DLD1 (cell line): Measurements from ENCODE around the gene FAM200A.
"Not testable (repeated sequence)": the region's sequence is repeated elsewhere in the genome, so short reads cannot be mapped to it uniquely, and the experiment has no call there.

Source experiments
- in situ Hi-C: cut with HindIII; loops from 2 replicates; pipeline ENCODE4 v1.10.0; 2017; ENCODE audit warnings: low sequenced_read_pairs

Gene FAM200A

DNA sequence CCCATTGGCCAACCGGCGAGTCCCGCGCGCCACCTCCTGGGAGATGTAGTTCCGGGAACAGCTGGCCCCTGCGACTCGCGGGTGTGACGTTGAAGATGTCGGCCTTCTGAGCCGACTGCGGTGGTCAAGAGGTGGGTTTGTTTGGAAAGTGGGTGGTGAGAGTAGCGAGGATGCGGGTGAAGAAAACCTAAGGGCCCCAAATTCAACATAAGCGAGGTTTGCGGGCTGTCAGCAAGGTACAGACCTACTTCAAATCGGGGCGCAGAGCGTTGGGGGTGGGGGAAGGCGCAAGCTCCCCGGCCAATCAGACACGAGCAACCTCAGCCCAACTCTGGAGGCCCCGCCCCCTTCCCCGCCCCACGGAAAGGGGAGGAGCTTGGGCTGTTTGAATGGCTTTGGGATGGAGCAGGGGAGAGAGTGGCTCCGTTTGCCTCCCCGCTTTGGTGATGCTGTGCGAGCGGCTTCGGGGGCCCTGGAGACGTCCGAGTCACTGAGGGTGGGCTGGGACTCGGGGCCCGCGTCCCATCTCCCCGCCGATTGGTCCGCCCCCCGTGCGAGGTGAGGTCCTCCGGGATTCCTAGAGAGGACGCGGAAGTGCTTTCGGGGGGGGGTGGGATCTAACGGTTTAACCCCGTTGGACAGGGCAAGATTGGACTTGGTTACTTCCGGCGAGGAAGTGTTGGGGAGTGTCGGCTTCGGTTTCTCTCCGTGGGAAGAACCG, 47.2 kb downstream of the FAM200A start, which contains the start of gene ZKSCAN5:
TSS of gene ZKSCAN5 (plus strand) at position 60 of the 721 bp plus-strand sequence. CDS start 1,383 bp downstream, outside the sequence.
- in situ Hi-C loops = no loop called here

- in situ Hi-C loops = no loop called here
Measured at GRCh38 chr7:99504281-99504602, 47.7 kb downstream of the FAM200A start.

DNA sequence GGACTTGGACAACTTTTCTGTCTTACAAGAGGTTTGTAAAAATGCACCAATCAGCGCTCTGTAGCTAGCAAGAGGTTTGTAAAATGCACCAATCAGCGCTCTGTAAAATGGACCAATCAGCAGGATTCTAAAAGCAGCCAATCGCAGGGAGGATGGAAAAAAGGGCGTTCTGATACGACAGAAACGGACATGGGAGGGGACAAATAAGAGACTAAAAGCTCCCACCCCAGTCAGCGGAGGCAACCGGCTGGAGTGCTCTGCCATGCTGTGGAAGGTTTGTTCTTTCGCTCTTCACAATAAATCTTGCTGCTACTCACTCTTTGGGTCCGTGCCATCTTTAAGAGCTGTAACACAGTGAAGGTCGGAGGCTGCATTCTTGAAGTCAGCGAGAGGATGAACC, 50.7 kb downstream of the FAM200A start:
- in situ Hi-C loops = not testable (repeated sequence)

DNA sequence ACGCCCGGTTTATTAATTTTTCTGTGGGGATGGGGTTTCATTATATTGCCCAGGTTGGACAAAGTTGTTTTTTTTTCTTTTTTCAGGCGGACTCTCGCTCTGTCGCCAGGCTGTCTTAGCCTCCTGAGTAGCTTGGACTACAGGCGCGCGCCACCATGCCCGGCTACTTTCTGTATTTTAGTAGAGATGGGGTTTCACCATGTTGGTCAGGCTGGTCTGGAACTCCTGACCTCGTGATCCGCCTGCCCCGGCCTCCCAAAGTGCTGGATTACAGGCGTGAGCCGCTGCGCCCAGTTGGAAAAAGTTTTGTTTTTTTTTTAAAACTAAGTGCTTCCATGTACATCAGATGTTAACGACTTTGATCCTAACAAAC, 51.3 kb downstream of the FAM200A start:
- in situ Hi-C loops = no loop called here

DNA sequence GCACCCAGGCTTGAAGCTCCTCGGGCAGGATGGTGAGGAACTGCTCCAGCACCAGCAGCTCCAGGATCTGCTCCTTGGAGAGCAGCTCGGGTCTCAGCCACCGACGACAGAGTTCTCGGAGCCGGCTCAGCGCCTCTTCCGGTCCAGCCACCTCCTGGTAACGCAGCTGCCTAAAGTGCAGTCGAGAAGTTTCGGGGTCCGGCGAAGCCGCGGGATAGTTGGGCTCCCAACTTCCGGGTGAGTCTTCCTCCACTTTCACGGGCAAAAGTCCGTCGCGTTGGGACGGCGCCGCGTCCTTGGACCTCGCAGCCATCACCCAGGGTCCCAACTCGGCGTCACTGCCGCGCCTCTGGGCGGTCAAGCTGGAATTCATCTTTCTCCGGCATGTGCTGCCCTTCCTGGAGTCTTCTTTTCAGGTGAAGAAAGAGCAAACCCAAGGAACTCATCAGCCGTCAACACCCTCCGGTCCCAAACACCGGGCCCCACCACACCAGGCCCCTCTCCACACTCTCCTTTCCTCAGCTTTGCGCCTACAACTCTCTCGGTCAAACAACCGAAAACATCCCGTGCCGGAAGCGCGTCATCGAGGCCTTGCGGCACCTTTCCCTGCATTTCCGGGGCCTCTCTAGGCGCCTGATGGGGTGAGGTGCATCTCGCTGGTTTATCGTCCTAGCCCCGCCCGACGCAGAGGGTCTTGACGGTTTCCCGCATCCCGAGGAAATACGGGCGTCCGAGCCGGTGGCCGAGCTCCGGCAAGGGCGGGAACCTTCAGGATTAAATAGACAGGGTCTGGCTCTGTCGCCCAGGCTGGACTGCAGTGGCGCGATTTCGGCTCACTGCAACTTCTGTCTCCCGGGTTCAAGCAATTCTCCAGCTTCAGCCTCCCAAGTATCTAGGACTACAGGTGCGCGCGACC, 51.9 kb downstream of the FAM200A start, which contains the start of gene ZNF394:
TSS of gene ZNF394 (minus strand) at position 561 of the 916 bp plus-strand sequence. CDS start at position 373, 188 bp downstream.
- in situ Hi-C loops = no loop called here

GRCh38 chr7:99499371-99499720, 52.6 kb downstream of the FAM200A start:
- in situ Hi-C loops = no loop called here

DNA sequence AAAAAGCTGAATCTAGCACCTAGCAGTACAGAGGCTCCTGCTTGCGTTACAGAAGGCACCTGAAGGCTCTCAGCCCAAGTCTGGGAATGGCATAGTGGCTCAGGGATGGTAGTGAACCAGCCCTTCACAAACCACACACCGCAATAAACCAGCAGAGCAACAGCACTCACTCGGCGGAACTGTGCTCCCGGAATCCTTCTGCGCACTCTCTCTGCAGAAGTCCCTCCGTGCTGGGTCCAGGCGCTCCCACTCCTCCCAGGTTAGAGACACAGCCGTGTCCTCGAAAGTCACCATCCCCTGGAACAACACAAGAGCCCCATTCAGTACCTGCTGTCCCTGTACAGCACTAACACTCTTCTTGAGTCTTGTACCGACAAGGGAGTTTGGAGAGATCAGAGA, 53.4 kb downstream of the FAM200A start:
- in situ Hi-C loops = no loop called here

DNA sequence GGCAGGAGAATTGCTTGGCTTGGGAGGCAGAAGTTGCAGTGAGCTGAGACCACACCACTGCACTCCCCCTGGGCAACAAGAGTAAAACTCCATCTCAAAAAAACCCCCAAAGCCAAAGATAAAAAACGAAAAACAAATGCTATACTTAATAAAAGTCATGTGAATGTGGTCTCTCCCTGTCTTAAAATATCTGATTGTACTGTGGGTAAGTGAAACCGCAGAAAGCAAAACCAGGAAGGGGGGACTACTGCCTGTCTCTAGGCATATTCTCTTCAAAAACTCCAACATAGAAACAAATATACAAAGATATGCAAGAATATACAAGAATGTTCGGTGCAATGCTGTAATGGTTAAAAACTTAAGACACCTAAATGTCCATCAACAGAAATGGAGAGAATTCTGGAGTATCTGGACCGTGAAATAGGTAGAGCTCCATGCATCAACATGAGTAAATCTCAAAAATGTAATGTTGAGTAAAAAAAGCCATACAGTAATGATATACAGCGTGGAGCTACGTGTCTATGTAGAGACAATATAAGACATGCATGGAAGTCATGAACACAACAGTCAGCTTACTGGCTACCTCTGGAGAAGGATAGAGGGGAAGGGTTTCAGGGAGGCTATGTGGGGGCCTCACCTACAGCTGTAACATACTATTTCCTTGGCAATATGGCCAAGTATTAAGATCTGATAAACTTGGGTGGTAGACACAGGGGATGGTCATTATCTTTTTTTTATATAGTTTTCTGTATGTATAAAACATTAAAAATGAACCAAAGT, 54.0 kb downstream of the FAM200A start:
- in situ Hi-C loops = no loop called here
